Bronchial epithelial cell (primary cell): Measurements from ENCODE around the gene SHANK1. TPM values are rescaled to one million over a fixed set of nuclear protein-coding genes. Genes with fewer than 3 reads are reported as not detected.

Experiments used
- DNase-seq: peaks from one replicate; pipeline ENCODE4 v3.0.0-alpha.2; 2010; ENCODE audit warnings: low read depth
- FAIRE-seq: peaks from 2 replicates; lab custom pipeline; 2011; peaks lifted over from hg19 to GRCh38; lab: Jason Lieb, UNC
- H3K27me3 ChIP-seq: 2 replicates; pipeline ENCODE4 v1.5.1; 2011; ENCODE audit warnings: low read length; ENCODE audit not compliant: control insufficient read depth, insufficient read depth
- H3K36me3 ChIP-seq: 2 replicates; pipeline ENCODE4 v1.5.1; 2011; ENCODE audit warnings: low read length; ENCODE audit not compliant: control insufficient read depth, insufficient read depth
- H3K4me3 ChIP-seq: 2 replicates; pipeline ENCODE4 v1.5.1; 2011; ENCODE audit warnings: mild to moderate bottlenecking, low read depth, low read length, control low read depth
- total RNA-seq: library from RNA; depleted of rRNA; stranded (reverse); fragments of >200 nt; gene quantifications from 2 replicates; pipeline ENCODE4 v1.2.1, GENCODE V29; 2014
- TF ChIP-seq, protein P1 (sequence below): IDR thresholded peaks from 2 replicates; pipeline ENCODE4 v1.5.1; 2011; ENCODE audit warnings: mild to moderate bottlenecking, moderate library complexity, low read length, control low read depth, inconsistent platforms; ENCODE audit not compliant: insufficient read depth, severe bottlenecking

Gene SHANK1
- total RNA-seq, 1 donor from 2014 or later = not detected

GRCh38 chr19:50697414-50698124 lies 22.0 kb downstream of the SHANK1 start:
- no peaks in the 10 kb centered on the region for H3K36me3 ChIP-seq
- TF ChIP-seq, protein P1, sequence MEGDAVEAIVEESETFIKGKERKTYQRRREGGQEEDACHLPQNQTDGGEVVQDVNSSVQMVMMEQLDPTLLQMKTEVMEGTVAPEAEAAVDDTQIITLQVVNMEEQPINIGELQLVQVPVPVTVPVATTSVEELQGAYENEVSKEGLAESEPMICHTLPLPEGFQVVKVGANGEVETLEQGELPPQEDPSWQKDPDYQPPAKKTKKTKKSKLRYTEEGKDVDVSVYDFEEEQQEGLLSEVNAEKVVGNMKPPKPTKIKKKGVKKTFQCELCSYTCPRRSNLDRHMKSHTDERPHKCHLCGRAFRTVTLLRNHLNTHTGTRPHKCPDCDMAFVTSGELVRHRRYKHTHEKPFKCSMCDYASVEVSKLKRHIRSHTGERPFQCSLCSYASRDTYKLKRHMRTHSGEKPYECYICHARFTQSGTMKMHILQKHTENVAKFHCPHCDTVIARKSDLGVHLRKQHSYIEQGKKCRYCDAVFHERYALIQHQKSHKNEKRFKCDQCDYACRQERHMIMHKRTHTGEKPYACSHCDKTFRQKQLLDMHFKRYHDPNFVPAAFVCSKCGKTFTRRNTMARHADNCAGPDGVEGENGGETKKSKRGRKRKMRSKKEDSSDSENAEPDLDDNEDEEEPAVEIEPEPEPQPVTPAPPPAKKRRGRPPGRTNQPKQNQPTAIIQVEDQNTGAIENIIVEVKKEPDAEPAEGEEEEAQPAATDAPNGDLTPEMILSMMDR = no peak
- DNase-seq = no peak
- no peaks in the 10 kb centered on the region for H3K27me3 ChIP-seq
- no peak for FAIRE-seq
- no peak overlapping the region for H3K4me3 ChIP-seq

DNA sequence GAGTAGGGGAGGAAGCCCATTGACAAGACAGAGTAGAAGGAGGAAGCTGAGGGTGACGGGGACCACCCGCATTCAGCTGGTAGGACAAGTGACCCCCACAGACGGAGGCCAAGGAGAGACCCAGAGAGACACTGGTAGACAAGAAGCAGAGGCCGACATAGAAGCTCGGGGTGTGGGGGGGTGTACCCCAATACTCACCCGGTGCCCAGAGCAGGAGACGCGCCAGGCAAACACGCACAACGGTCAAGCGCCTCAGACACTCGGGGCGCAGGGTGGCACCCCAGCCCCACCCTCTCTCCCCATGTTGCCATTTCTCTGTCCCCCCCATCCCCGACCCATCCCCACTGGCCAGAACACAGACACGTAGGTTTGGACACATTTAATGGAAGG lies 23.5 kb downstream of the SHANK1 start:
- TF ChIP-seq, protein P1 = no peak
- no peak for FAIRE-seq
- no peak overlapping the region for H3K4me3 ChIP-seq
- DNase-seq = no peak
- no peaks in the 10 kb centered on the region for H3K27me3 ChIP-seq
- H3K36me3 ChIP-seq = no peaks in the 10 kb centered on the region

DNA sequence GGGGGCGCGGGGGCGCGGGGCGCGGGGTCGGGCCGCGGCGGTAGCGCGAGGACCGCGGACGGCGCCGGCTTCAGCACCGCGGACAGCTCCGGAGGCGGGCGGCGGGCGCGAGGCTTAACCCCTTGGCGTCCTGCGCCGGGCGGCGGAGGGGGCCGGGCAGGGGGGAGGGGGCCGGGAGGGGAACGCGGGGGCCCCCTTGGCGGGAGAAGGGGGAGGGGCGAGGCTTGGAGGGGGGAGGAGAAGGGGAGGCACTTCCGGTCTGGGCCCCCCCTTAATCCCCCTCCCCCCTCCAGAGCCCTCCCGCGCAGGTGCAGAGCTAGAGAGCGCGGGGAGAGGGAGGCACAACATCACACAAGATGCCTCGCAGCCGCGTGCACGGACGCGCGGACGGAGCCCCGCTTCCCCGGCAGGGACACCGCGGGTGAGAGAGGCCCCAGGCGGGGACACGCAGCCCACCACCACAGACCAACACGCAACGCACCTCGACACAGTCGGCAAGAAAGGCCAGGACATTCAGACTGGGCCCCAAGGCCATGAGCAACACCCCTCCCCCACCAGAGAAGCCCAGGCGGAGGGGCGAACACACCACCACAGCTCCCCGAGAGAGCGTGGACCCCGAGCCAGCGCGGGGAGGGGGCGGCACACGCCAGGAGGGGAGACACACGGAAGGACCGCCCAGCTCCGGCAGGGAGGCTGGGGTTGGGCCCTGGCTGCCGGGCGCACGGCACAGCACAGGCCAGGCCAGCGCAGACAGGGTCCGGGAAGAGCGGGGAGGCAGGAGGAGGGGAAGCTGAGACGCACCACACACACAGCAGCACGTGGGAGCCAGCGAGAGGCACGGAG lies 24.1 kb downstream of the SHANK1 start:
- FAIRE-seq (no peak), DNase-seq (no peak)
- TF ChIP-seq, protein P1 = no peak
- Histone ChIP-seq H3K36me3 (no peaks in the 10 kb centered on the region), H3K4me3 (no peak overlapping the region), H3K27me3 (no peaks in the 10 kb centered on the region)

DNA sequence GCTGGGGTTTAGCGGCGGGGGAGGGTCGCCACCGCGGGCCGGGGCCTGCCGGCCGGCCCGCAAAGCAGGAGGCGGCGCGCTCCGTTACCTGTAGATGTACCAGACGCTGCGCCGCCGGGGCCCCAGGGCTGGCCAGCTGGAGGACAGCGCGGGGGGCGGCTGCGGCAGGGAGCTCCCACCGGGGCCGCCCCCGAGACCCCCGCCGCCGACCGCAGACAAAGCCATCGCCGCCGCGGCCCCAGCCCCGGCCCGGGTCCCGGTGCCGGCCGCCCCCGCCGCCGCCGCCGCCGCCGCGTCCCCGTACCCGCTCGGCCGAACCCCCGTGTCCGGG lies 24.8 kb downstream of the SHANK1 start:
- TF ChIP-seq, protein P1 = no peak
- Histone ChIP-seq H3K36me3 (no peaks in the 10 kb centered on the region), H3K4me3 (no peak overlapping the region), H3K27me3 (no peaks in the 10 kb centered on the region)
- DNase-seq (no peak), FAIRE-seq (no peak)

DNA sequence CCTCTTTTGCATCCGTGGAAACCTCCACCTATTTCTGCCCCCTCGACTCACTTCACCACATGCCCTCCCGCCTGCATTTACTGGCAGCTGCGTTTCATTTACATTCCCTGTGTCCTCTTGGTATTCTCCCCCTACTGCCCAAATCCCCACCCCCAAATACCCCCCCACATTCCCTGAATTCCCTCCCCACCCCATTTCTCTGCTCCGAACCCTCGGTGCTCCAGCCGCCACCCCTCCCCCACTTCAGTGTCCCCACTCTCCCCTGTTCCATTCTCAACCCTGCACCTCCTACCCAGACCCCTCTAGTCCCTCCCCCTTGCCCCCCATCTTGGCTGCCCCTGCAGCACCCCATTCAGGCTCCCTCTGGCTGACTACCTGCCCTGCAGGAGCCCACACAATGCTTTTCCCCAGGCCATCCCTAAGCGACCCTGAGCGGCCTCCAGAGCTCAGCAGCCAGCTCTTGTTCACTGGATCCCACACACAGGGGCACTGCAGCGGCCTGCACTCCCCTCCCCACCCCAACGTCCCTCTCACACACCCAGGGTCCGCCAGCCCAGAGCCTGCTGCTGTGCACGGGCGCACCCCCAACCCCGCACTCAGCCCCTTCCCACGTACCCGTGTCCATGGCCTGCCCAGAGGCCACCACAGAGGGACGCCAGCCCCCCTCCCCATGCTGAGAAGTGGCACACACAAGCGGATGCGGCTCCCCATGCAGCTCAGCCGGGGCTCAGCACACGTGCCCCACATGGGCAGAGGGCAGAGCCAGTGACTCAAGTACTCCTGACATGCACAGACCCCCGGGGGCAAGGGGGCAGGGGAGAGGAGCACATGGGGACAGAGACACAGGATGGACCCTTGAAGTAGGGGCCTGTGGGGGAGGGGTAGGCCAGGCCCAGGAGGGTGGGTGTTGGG lies 26.3 kb downstream of the SHANK1 start:
- no peaks in the 10 kb centered on the region for H3K27me3 ChIP-seq
- FAIRE-seq (no peak), DNase-seq (no peak)
- H3K36me3 ChIP-seq = no peaks in the 10 kb centered on the region
- no peak overlapping the region for H3K4me3 ChIP-seq
- TF ChIP-seq, protein P1 = no peak
